HUES6 (cell line): Measurements from ENCODE around the gene KIAA0825.
"Not testable (repeated sequence)": the region's sequence is repeated elsewhere in the genome, so short reads cannot be mapped to it uniquely, and the experiment has no call there.

Experiments used
- H3K27ac ChIP-seq: 2 replicates; pipeline ENCODE4 v1.7.0; 2013; ENCODE audit warnings: low read depth, mild to moderate bottlenecking, low read length, inconsistent platforms
- H3K27me3 ChIP-seq: 2 replicates; pipeline ENCODE4 v1.6.1; 2013; ENCODE audit warnings: low read length; ENCODE audit not compliant: control insufficient read depth, insufficient read depth
- H3K36me3 ChIP-seq: 2 replicates; pipeline ENCODE4 v1.6.1; 2013; ENCODE audit warnings: low read length; ENCODE audit not compliant: control insufficient read depth, insufficient read depth
- H3K4me1 ChIP-seq: 2 replicates; pipeline ENCODE4 v1.6.1; 2013; ENCODE audit warnings: low read length; ENCODE audit not compliant: control insufficient read depth, insufficient read depth
- H3K4me3 ChIP-seq: 2 replicates; pipeline ENCODE4 v1.5.1; 2013; ENCODE audit warnings: low read depth, low read length
- H3K9ac ChIP-seq: one replicate; pipeline ENCODE4 v1.6.1; 2013; ENCODE audit warnings: mild to moderate bottlenecking, low read length
- H3K9me3 ChIP-seq: 2 replicates; pipeline ENCODE4 v1.6.1; 2013; ENCODE audit warnings: low read depth, low read length; ENCODE audit not compliant: control insufficient read depth, insufficient read depth

KIAA0825 gene

DNA sequence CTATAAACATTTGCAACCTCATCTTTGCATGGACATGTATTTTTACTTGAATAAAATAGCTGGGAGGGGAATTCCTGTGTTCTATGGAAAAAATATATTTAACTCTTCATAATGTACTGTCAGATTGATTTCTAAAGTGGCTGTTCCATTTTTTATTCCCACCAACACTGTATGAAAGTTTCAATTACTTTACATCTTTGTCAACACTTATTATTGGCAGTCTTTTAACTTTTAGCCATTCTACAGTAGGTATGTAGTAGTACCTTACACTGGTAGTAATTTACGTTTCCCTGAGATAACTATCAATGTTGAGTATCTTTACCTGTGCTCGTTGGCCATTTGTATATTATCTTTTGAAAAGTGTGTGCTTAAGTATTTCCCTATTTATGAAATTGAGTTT is 429.7 kb downstream of the KIAA0825 start:
- H3K4me1 ChIP-seq = peaks cover 12% of the 10 kb centered on the region; the same call in 1 of the 2 replicates
- no peaks in the 10 kb centered on the region for H3K27me3 ChIP-seq
- no peak overlapping the region for H3K4me3 ChIP-seq
- no peaks in the 10 kb centered on the region for H3K36me3 ChIP-seq
- H3K9me3 ChIP-seq = no peaks in the 10 kb centered on the region
- no peak overlapping the region for H3K9ac ChIP-seq
- H3K27ac ChIP-seq = no peak overlapping the region

DNA sequence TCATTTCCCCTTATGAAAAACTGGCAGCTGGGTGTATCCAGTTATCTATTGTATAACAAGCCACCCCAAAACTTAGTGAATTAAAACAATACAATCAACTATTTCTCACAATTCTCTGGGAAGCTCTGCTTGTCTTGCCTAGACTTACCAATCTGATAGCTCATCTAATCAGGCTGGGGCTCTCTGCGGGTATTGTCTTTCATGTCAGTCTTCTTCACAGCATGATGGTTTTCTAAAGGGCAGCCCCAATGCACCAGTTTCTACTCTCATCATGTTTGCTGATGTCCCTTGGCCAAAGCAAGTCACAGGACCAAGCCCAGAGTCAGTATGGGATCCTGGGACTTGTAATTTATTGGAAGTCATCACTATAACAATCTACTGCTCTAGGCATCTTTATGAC is 433.5 kb downstream of the KIAA0825 start:
- Histone ChIP-seq H3K4me1 (peaks cover 4% of the 10 kb centered on the region), H3K27me3 (no peaks in the 10 kb centered on the region), H3K36me3 (no peaks in the 10 kb centered on the region), H3K4me3 (no peak overlapping the region), H3K9ac (no peak overlapping the region), H3K27ac (no peak overlapping the region), H3K9me3 (no peaks in the 10 kb centered on the region)

DNA sequence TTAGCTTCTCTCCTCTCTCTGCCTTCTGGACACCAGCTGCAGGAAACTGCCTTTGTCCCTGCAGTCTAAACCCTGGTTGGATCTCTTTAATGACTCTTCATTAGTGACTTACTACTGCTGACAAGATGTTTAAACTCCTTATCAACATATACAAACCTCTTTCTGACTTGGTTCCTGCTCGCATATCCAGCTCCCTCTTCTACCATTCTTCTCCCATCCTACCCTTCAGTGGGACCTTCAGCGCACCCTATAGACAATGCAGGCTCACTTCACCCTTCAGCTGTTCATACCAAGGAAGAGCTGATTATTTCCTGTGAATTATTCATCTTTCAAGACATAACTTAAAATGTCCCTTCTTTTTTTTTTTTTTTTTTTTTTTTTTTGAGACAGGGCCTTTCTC is 436.5 kb downstream of the KIAA0825 start:
- Histone ChIP-seq H3K27me3 (no peaks in the 10 kb centered on the region), H3K4me1 (peaks cover 4% of the 10 kb centered on the region), H3K9ac (no peak overlapping the region), H3K27ac (no peak overlapping the region), H3K36me3 (no peaks in the 10 kb centered on the region), H3K9me3 (no peaks in the 10 kb centered on the region), H3K4me3 (no peak overlapping the region)

DNA sequence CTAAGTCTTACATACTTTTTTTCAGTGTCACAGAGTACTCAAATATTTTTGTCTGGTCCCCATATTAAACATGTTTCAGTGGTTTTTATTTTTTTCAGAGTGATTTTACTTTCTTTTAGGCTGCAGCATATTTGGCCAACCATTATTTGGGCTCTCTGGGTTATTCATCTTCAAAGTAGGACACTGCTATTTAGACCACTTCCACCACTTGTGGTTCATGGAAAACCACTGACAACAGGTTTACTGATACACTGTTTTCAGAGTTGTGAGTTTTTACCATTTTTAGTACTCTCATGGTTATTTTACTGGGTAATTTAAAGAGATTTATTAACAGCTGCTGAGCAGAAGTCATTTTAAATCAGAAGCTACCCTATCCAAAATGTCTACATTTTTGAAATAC is 437.6 kb downstream of the KIAA0825 start:
- Histone ChIP-seq H3K4me3 (no peak overlapping the region), H3K9ac (no peak overlapping the region), H3K9me3 (no peaks in the 10 kb centered on the region), H3K27me3 (no peaks in the 10 kb centered on the region), H3K4me1 (peaks cover 8% of the 10 kb centered on the region), H3K36me3 (no peaks in the 10 kb centered on the region), H3K27ac (no peak overlapping the region)

DNA sequence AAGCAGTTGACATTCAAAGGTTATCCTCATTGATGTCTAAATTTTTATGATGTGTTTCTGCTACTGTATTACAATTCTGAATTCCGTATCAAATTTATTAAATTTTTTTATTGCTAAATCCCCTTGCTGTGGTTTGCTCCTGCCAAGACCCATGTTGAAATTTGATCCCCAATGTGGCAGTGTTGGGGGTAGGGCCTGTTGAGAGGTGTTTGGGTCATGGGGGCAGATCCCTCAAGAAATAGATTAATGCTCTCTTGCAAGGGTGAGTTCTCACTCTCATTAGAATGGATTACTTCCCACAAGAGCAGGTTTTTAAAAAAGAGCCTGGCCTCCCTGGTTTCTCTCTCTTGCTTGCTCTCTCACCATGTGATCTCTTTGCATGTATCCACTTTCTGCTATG is 442.5 kb downstream of the KIAA0825 start:
- Histone ChIP-seq H3K9ac (no peak overlapping the region), H3K27me3 (no peaks in the 10 kb centered on the region), H3K27ac (no peak overlapping the region), H3K9me3 (no peaks in the 10 kb centered on the region), H3K4me3 (no peak overlapping the region), H3K4me1 (peaks cover 4% of the 10 kb centered on the region; the same call in 1 of the 2 replicates), H3K36me3 (peaks cover 9% of the 10 kb centered on the region; the same call in 1 of the 2 replicates)

DNA sequence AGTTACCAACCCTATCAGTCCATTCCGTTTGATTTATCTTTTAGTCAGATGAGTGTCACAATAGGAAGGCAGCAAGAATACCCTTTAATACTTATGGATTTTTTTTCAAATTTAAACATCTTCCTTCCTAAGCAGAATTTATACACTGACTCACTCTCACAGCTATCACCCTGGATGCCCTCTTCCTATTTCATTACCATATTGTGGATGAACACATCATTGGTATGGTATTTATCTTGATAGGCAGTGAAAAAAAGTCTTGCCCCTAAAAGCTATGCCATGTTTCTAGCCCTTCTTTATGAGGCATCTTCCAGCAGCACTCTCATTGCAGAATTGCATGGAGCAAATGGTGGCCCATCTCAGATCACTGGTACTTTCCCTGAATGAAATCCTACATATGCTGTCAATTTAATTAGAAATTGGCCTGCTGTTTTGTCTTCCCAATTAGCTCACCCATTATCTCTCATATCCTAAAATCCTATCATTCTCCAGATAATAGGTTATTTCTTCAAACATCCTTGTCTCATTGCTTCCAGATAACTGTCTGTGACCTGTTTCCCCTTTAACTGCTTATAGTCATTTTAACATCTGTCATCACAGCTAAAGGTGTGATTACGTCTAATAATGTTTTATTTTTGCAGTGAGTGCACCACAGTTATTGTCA is 443.5 kb downstream of the KIAA0825 start:
- Histone ChIP-seq H3K9me3 (no peaks in the 10 kb centered on the region), H3K36me3 (peaks cover 15% of the 10 kb centered on the region; the same call in 1 of the 2 replicates), H3K4me3 (no peak overlapping the region), H3K27me3 (no peaks in the 10 kb centered on the region), H3K27ac (no peak overlapping the region), H3K4me1 (peaks cover 4% of the 10 kb centered on the region; the same call in 1 of the 2 replicates), H3K9ac (no peak overlapping the region)

DNA sequence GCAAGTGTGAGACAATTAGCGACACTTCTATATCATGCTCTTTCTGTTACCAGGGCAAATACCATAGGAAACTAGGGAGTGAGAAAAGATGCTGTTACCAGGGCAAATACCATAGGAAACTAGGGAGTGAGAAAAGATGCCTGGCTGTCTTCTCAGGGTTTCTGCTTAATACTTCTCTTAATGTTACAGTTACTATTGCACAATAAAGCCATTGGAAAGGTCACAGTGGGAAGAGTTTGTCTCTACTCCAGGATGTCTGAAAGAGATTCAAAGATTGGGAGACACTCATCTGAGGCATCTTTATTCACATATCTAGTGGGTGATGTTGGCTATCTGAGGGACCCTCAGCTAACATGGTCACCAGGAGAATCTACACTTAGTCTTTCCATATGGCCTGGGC is 445.3 kb downstream of the KIAA0825 start:
- Histone ChIP-seq H3K27ac (no peak overlapping the region), H3K9ac (no peak overlapping the region), H3K9me3 (no peaks in the 10 kb centered on the region)

DNA sequence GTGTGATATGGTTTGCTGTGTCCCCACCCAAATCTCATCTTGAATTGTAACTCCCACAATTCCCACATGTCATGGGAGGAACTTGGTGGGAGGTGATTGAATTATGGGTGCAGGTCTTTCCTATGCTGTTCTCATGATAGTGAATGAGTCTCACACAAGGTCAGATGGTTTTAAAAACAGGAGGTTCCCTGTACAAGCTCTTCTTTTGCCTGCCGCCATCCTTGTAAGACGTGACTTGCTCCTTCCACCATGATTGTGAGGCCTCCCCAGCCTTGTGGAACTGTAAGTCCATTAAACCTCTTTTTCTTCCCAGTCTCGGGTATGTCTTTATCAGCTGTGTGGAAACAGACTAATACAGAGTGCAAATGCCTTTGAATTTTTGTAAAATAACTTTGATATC is 447.3 kb downstream of the KIAA0825 start:
- not testable (repeated sequence) for H3K9ac ChIP-seq

More for the DNA sequence above, 445.3 kb downstream of the KIAA0825 start:
- peaks cover 15% of the 10 kb centered on the region; the same call in 1 of the 2 replicates for H3K36me3 ChIP-seq
- H3K4me3 ChIP-seq = no peak overlapping the region
- no peaks in the 10 kb centered on the region for H3K27me3 ChIP-seq
- H3K4me1 ChIP-seq = peaks cover 4% of the 10 kb centered on the region; the same call in 1 of the 2 replicates

DNA sequence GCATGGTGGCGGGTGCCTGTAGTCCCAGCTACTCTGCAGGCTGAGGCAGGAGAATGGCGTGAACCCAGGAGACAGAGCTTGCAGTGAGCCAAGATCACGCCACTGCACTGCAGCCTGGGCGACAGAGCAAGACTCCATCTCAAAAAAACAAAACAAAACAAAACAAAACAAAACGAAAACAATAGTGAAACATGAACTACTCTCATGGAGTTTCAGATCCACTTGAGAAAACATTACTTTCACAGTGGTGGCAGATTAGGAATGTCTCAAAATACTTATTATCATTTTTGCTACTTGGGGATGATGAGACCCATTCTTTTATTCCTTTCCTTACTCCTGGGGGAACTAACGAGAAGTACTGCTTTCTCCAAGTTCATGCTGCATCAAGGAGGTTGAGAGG is 448.2 kb downstream of the KIAA0825 start:
- not testable (repeated sequence) for H3K4me3 ChIP-seq, H3K4me1 ChIP-seq, H3K27me3 ChIP-seq, H3K9ac ChIP-seq, H3K27ac ChIP-seq, H3K9me3 ChIP-seq
- peaks cover 15% of the 10 kb centered on the region; the same call in 1 of the 2 replicates for H3K36me3 ChIP-seq

More for the DNA sequence above, 447.3 kb downstream of the KIAA0825 start:
- not testable (repeated sequence) for H3K9me3 ChIP-seq, H3K4me3 ChIP-seq, H3K27me3 ChIP-seq, H3K27ac ChIP-seq, H3K4me1 ChIP-seq
- H3K36me3 ChIP-seq = peaks cover 15% of the 10 kb centered on the region; the same call in 1 of the 2 replicates

DNA sequence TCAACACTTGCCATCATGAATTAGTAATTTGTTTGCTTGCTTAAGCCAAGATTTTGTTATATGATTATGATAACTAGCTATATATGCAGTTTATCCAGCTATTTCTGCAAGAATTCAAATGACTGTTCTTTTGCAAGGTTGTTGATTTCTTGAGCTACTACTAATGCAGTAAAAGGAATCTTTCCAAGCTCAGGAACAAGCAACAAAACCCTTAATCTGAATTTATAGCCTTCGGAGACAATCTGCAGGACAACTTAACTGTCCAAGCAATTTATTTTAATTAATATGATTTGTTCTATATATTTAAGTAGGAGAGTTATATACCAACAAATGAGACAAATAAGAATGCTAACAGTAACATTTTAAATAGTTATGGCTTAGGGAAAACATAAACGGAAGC is 450.3 kb downstream of the KIAA0825 start:
- Histone ChIP-seq H3K4me1 (no peaks in the 10 kb centered on the region), H3K27me3 (no peaks in the 10 kb centered on the region), H3K36me3 (peaks cover 15% of the 10 kb centered on the region; the same call in 1 of the 2 replicates), H3K4me3 (no peak overlapping the region), H3K9ac (no peak overlapping the region), H3K9me3 (no peaks in the 10 kb centered on the region), H3K27ac (no peak overlapping the region)

DNA sequence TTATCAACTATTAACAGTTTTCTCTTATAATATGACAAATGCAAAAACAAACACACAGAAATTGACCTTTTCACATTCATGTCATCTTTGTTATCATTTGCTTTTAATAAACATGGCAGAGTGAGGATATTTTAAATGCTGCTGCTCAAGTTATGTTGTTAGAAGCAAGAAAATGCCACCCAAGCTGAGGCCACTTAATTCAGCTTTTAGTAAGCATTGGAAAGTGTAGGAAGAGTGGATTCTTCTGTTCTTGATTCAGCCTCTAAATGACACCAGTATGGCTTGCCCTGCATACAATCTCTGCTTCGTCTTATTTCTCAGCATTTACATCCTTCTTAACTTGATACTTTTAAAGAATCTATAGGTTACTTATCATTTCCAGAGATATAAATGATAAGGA is 456.6 kb downstream of the KIAA0825 start:
- Histone ChIP-seq H3K27me3 (no peaks in the 10 kb centered on the region), H3K9me3 (no peaks in the 10 kb centered on the region), H3K9ac (no peak overlapping the region), H3K27ac (no peak overlapping the region), H3K4me3 (no peak overlapping the region), H3K4me1 (peaks cover 17% of the 10 kb centered on the region; the same call in 1 of the 2 replicates), H3K36me3 (no peaks in the 10 kb centered on the region; the same call in 1 of the 2 replicates)
